Endothelial cell of umbilical vein (primary cell): ENCODE results near the gene CREM. TPM values are rescaled to one million over a fixed set of nuclear protein-coding genes. Genes with fewer than 3 reads are reported as not detected.

Experiments
- BruUV-seq: library from RNA; stranded (reverse); fragments of 400-500 nt; replicated peaks from 2 replicates; lab custom pipeline; 2021; lab: Mats Ljungman, UMichigan
- CTCF ChIA-PET: fragments of 300-600, 350-600 bp; sonication (Branson Sonifier 250); formaldehyde crosslinking; loops from one replicate; lab custom pipeline; 2021; ENCODE audit warnings: antibody characterized with exemption, inconsistent platforms; lab: Charles Lee
- POLR2A ChIA-PET: fragments of 300-600, 350-600 bp; sonication (Branson Sonifier 250); formaldehyde crosslinking; loops from one replicate; lab custom pipeline; 2021; ENCODE audit warnings: antibody characterized with exemption, inconsistent platforms; lab: Charles Lee
- DNase-seq: peaks from one replicate; pipeline ENCODE4 v3.0.0-alpha.2; 2011; ENCODE audit warnings: low read depth, low spot score
- FAIRE-seq: peaks from 2 replicates; lab custom pipeline; 2011; peaks lifted over from hg19 to GRCh38; lab: Jason Lieb, UNC
- H2AFZ ChIP-seq: 2 replicates; pipeline ENCODE4 v1.6.0; 2012; ENCODE audit warnings: low read depth, low read length, control low read depth, inconsistent platforms
- H3K27ac ChIP-seq: 2 replicates; pipeline ENCODE4 v1.5.1; 2011; ENCODE audit warnings: low read depth, mild to moderate bottlenecking, control low read depth, low read length, moderate library complexity; ENCODE audit not compliant: insufficient read depth
- H3K27me3 ChIP-seq, 2 experiments: 2 replicates each; pipeline versions ENCODE4 v1.6.0 to v1.6.1; 2011; ENCODE audit warnings: low read length in 2 of 2, mixed read lengths in 1 of 2; ENCODE audit not compliant: control insufficient read depth in 2 of 2, insufficient read depth in 2 of 2
- H3K36me3 ChIP-seq, 2 experiments: 2 replicates in 1 of 2; 3 replicates in 1 of 2; pipeline ENCODE4 v1.5.1; 2011; ENCODE audit warnings: low read length in 2 of 2, mild to moderate bottlenecking in 1 of 2, moderate library complexity in 1 of 2; ENCODE audit not compliant: control insufficient read depth in 2 of 2, insufficient read depth in 2 of 2; ENCODE audit errors: extremely low read depth in 1 of 2
- H3K4me1 ChIP-seq: 3 replicates; pipeline ENCODE4 v1.5.1; 2011; ENCODE audit warnings: mild to moderate bottlenecking, low read length; ENCODE audit not compliant: control insufficient read depth, insufficient read depth; ENCODE audit errors: extremely low read depth
- H3K4me2 ChIP-seq: 2 replicates; pipeline ENCODE4 v1.6.1; 2011; ENCODE audit warnings: low read length, control low read depth, mixed read lengths; ENCODE audit not compliant: insufficient read depth
- H3K4me3 ChIP-seq, 3 experiments: fragments of 200-600 bp in 1 of 3; sonication (generic), shearing (Covaris generic) in 1 of 3; replicated peaks in 1 of 3; 2 replicates each; pipeline ENCODE4 v1.5.1; 2011 to 2016; ENCODE audit warnings: control low read depth in 3 of 3, low read length in 3 of 3, mild to moderate bottlenecking in 2 of 3, inconsistent platforms in 1 of 3, low read depth in 1 of 3, moderate library complexity in 1 of 3; ENCODE audit not compliant: insufficient read depth in 1 of 3
- H3K79me2 ChIP-seq: 2 replicates; pipeline ENCODE4 v1.6.0; 2012; ENCODE audit warnings: low read length, inconsistent platforms; ENCODE audit not compliant: control insufficient read depth, insufficient read depth
- H3K9ac ChIP-seq: replicated peaks from 2 replicates; pipeline ENCODE3; 2011; ENCODE audit warnings: low read length, control low read depth; ENCODE audit not compliant: insufficient read depth; ENCODE audit errors: extremely low read depth
- H3K9me1 ChIP-seq: replicated peaks from 3 replicates; pipeline ENCODE4 v1.6.0; 2011; ENCODE audit warnings: mild to moderate bottlenecking, low read length; ENCODE audit not compliant: control insufficient read depth, insufficient read depth; ENCODE audit errors: extremely low read depth
- H3K9me3 ChIP-seq: replicated peaks from 2 replicates; pipeline ENCODE4 v1.5.1; 2012; ENCODE audit warnings: low read length, inconsistent platforms; ENCODE audit not compliant: control insufficient read depth, insufficient read depth
- H4K20me1 ChIP-seq: replicated peaks from 2 replicates; pipeline ENCODE3; 2011; ENCODE audit warnings: mild to moderate bottlenecking, low read length; ENCODE audit not compliant: control insufficient read depth, insufficient read depth; ENCODE audit errors: extremely low read depth
- CTCF ChIP-seq, 2 donors: IDR thresholded peaks; 1 replicate in 1 of 2; 2 replicates in 1 of 2; pipeline ENCODE4 v1.5.1; 2011; ENCODE audit warnings: low read length in 2 of 2, mild to moderate bottlenecking in 2 of 2, moderate library complexity in 2 of 2, control low read depth in 1 of 2, inconsistent platforms in 1 of 2, low read depth in 1 of 2; ENCODE audit not compliant: insufficient read depth in 1 of 2; ENCODE audit errors: extremely low read depth in 1 of 2
- EZH2 ChIP-seq: IDR thresholded peaks from 2 replicates; pipeline ENCODE4 v1.6.1; 2012; ENCODE audit warnings: borderline replicate concordance, low read depth, mild to moderate bottlenecking, moderate library complexity, low read length, inconsistent platforms; ENCODE audit not compliant: severe bottlenecking
- FOS ChIP-seq: IDR thresholded peaks from 2 replicates; pipeline ENCODE4 v1.6.1; 2011; ENCODE audit warnings: mild to moderate bottlenecking, low read length, moderate library complexity, borderline replicate concordance; ENCODE audit not compliant: insufficient read depth
- GATA2 ChIP-seq: IDR thresholded peaks from 2 replicates; pipeline ENCODE4 v1.7.0; 2011; ENCODE audit warnings: low read depth, mild to moderate bottlenecking, moderate library complexity, mixed read lengths, low read length; ENCODE audit not compliant: insufficient read length, insufficient read depth
- JUN ChIP-seq: IDR thresholded peaks from 2 replicates; pipeline ENCODE4 v1.6.1; 2011; ENCODE audit warnings: borderline replicate concordance, low read depth; ENCODE audit not compliant: insufficient read length, insufficient read depth
- MAX ChIP-seq: IDR thresholded peaks from 2 replicates; pipeline ENCODE4 v1.6.1; 2011; ENCODE audit not compliant: insufficient read depth, insufficient read length
- MYC ChIP-seq: IDR thresholded peaks from one replicate; pipeline ENCODE4 v1.6.1; 2011; ENCODE audit warnings: mild to moderate bottlenecking, low read depth, low read length
- POLR2A ChIP-seq: IDR thresholded peaks from 2 replicates; pipeline ENCODE4 v1.6.1; 2012; ENCODE audit warnings: low read depth, mild to moderate bottlenecking, control low read depth, low read length
- POLR2AphosphoS5 ChIP-seq: IDR thresholded peaks from 2 replicates; pipeline ENCODE4 v1.6.1; 2012; ENCODE audit warnings: low read depth, mild to moderate bottlenecking, control low read depth, low read length, moderate library complexity; ENCODE audit not compliant: insufficient read depth
- dilution Hi-C: fragments of 300-500 bp; cut with MboI; formaldehyde crosslinking; loops from one replicate; pipeline ENCODE4 v1.15.0; 2019; ENCODE audit warnings: low sequenced_read_pairs; ENCODE audit not compliant: extremely low pct_ligation_motif_present
- intact Hi-C: fragments of 100-400 bp; cut with micrococcal nuclease; formaldehyde crosslinking; loops from one replicate; pipeline ENCODE4 v1.10.0; 2022
- polyA plus RNA-seq, 4 experiments: library from polyadenylated mRNA; depleted of rRNA in 3 of 4; stranded (reverse) in 3 of 4; unstranded in 1 of 4; fragments of >200 nt; gene quantifications; 2 replicates each; pipeline versions ENCODE4 v1.2.1 to v1.2.3, GENCODE V29; 2011 to 2012; ENCODE audit warnings: missing spikeins in 1 of 4
- total RNA-seq: library from RNA; stranded (reverse); gene quantifications from 2 replicates; pipeline ENCODE4 v1.2.3, GENCODE V29; 2021

The CREM gene
- total and polyA plus RNA-seq, 2 donors (not counting 3 experiments of a cell fraction or from before 2014, with no cell fraction given), result 35.5 to 39.8 TPM

GRCh38 chr10:35182631-35183510 lies 56.2 kb downstream of the CREM start:
- POLR2A ChIA-PET, result no interaction called here
- Histone ChIP-seq H3K9ac (no peak overlapping the region), H3K4me1 (no peaks in the 10 kb centered on the region), H3K9me3 (no peaks in the 10 kb centered on the region), H2AFZ (no peak overlapping the region), H3K9me1 (no peaks in the 10 kb centered on the region), H3K27me3 (no peaks in the 10 kb centered on the region), H3K4me3 (no peak overlapping the region), H3K4me2 (no peak overlapping the region), H3K27ac (no peak overlapping the region), H3K79me2 (no peaks in the 10 kb centered on the region), H4K20me1 (no peaks in the 10 kb centered on the region), H3K36me3 (no peaks in the 10 kb centered on the region)
- DNase-seq, result no peak
- TF ChIP-seq EZH2, result no peak
- TF ChIP-seq JUN, result no peak
- TF ChIP-seq MAX, result no peak
- no peak for TF ChIP-seq CTCF (IDR thresholded peaks at IDR 0.05; ENCODE audit: extremely low read depth in 1 of 2, insufficient read depth in 1 of 2, low read depth in 1 of 2, low read length in 2 of 2)
- no peak for TF ChIP-seq POLR2A
- TF ChIP-seq GATA2, result no peak
- TF ChIP-seq POLR2AphosphoS5, result no peak
- no peak for TF ChIP-seq MYC
- no peak for TF ChIP-seq FOS
- intact Hi-C loops (no loop called here), dilution Hi-C loops (no loop called here)
- BruUV-seq, result no TSS peak
- FAIRE-seq, result no peak
- CTCF ChIA-PET, result interaction anchor here (0.8 to 5.1 kb wide), 5 partner anchors 9 to 54 kb away, joined by 3 to 35 read pairs (median 4); no protein-coding TSS in a partner anchor
